Measurements from ENCODE around the gene OR10V1.

OR10V1 gene

GRCh38 chr11:59667812-59668187 is 45.8 kb downstream of the OR10V1 start:
- no peak for DNase-seq

GRCh38 chr11:59666969-59667368 is 46.7 kb downstream of the OR10V1 start:
- DNase-seq: no peak

Data from NCI-H187 (cell line).